Measurements from ENCODE around the gene OXCT2. TPM values are rescaled to one million over a fixed set of nuclear protein-coding genes. Genes with fewer than 3 reads are reported as not detected.

The OXCT2 gene
- polyA plus RNA-seq, 1 donor from 2014 or later, result not detected

- no peaks in the 10 kb centered on the region for H3F3A ChIP-seq (ENCODE audit: insufficient read depth, low read length, poor library complexity, severe bottlenecking)
- no peak overlapping the region for H3K9ac ChIP-seq (ENCODE audit: low read length)
- H4K20me1 ChIP-seq (ENCODE audit: insufficient read depth), result no peaks in the 10 kb centered on the region
- TF ChIP-seq EP300 (conservative IDR thresholded peaks at IDR 0.05; ENCODE audit: poor library complexity, severe bottlenecking) (no peak), EZH2 (IDR thresholded peaks at IDR 0.05; ENCODE audit: borderline replicate concordance, insufficient read depth, low read length, poor library complexity, severe bottlenecking) (no peak), SMC3 (conservative IDR thresholded peaks at IDR 0.05; ENCODE audit: poor library complexity) (no peak), CTCF (IDR thresholded peaks at IDR 0.05; ENCODE audit: poor library complexity, severe bottlenecking) (no peak), POLR2AphosphoS5 (IDR thresholded peaks at IDR 0.05) (no peak), TAF1 (IDR thresholded peaks at IDR 0.05; ENCODE audit: low read depth) (no peak), MXI1 (conservative IDR thresholded peaks at IDR 0.05; ENCODE audit: poor library complexity, severe bottlenecking) (no peak), RAD21 (conservative IDR thresholded peaks at IDR 0.05) (no peak), REST (IDR thresholded peaks at IDR 0.05; ENCODE audit: borderline replicate concordance) (no peak)
- H3K9me2 ChIP-seq (ENCODE audit: insufficient read depth, low read length), result no peaks in the 10 kb centered on the region
- H3K4me3 ChIP-seq (ENCODE audit: low read length), result no peak overlapping the region
- H3K79me2 ChIP-seq (replicated peaks; ENCODE audit: insufficient read depth, low read length), result no peaks in the 10 kb centered on the region
- no peaks in the 10 kb centered on the region for H3K27me3 ChIP-seq (ENCODE audit: insufficient read depth, low read depth, low read length)
- no peaks in the 10 kb centered on the region for H3K9me3 ChIP-seq (ENCODE audit: low read length)
- H3K27ac ChIP-seq (ENCODE audit: low read length), result no peak overlapping the region
- H3K36me3 ChIP-seq (ENCODE audit: insufficient read depth, low read length), result no peaks in the 10 kb centered on the region
- H2AFZ ChIP-seq (ENCODE audit: low read depth, low read length), result no peak overlapping the region
- H3K4me2 ChIP-seq (ENCODE audit: low read length), result no peak overlapping the region
Measured at GRCh38 chr1:39751595-39751994, 19.6 kb downstream of the OXCT2 start.

GRCh38 chr1:39745016-39745670, 26.0 kb downstream of the OXCT2 start:
- no peaks in the 10 kb centered on the region for H3K9me3 ChIP-seq (ENCODE audit: low read length)
- H2AFZ ChIP-seq (ENCODE audit: low read depth, low read length), result no peak overlapping the region
- TF ChIP-seq CTCF (IDR thresholded peaks at IDR 0.05; ENCODE audit: poor library complexity, severe bottlenecking) (no peak), REST (IDR thresholded peaks at IDR 0.05; ENCODE audit: borderline replicate concordance) (no peak), EZH2 (IDR thresholded peaks at IDR 0.05; ENCODE audit: borderline replicate concordance, insufficient read depth, low read length, poor library complexity, severe bottlenecking) (no peak), TAF1 (IDR thresholded peaks at IDR 0.05; ENCODE audit: low read depth) (no peak), EP300 (conservative IDR thresholded peaks at IDR 0.05; ENCODE audit: poor library complexity, severe bottlenecking) (no peak), SMC3 (conservative IDR thresholded peaks at IDR 0.05; ENCODE audit: poor library complexity) (no peak), RAD21 (conservative IDR thresholded peaks at IDR 0.05) (no peak), MXI1 (conservative IDR thresholded peaks at IDR 0.05; ENCODE audit: poor library complexity, severe bottlenecking) (no peak), POLR2AphosphoS5 (IDR thresholded peaks at IDR 0.05) (no peak)
- no peak overlapping the region for H3K4me3 ChIP-seq (ENCODE audit: low read length)
- H3K9me2 ChIP-seq (ENCODE audit: insufficient read depth, low read length), result no peaks in the 10 kb centered on the region
- H3F3A ChIP-seq (ENCODE audit: insufficient read depth, low read length, poor library complexity, severe bottlenecking), result no peaks in the 10 kb centered on the region
- no peak overlapping the region for H3K4me2 ChIP-seq (ENCODE audit: low read length)
- peaks cover 7% of the 10 kb centered on the region for H3K36me3 ChIP-seq (ENCODE audit: insufficient read depth, low read length)
- H4K20me1 ChIP-seq (ENCODE audit: insufficient read depth), result no peaks in the 10 kb centered on the region
- no peak overlapping the region for H3K27ac ChIP-seq (ENCODE audit: low read length)
- peaks cover 8% of the 10 kb centered on the region for H3K79me2 ChIP-seq (replicated peaks; ENCODE audit: insufficient read depth, low read length)
- H3K27me3 ChIP-seq (ENCODE audit: insufficient read depth, low read depth, low read length), result no peaks in the 10 kb centered on the region
- H3K9ac ChIP-seq (ENCODE audit: low read length), result no peak overlapping the region
